Measurements from ENCODE around the gene CYP4V2.

- TF ChIP-seq, protein P1, sequence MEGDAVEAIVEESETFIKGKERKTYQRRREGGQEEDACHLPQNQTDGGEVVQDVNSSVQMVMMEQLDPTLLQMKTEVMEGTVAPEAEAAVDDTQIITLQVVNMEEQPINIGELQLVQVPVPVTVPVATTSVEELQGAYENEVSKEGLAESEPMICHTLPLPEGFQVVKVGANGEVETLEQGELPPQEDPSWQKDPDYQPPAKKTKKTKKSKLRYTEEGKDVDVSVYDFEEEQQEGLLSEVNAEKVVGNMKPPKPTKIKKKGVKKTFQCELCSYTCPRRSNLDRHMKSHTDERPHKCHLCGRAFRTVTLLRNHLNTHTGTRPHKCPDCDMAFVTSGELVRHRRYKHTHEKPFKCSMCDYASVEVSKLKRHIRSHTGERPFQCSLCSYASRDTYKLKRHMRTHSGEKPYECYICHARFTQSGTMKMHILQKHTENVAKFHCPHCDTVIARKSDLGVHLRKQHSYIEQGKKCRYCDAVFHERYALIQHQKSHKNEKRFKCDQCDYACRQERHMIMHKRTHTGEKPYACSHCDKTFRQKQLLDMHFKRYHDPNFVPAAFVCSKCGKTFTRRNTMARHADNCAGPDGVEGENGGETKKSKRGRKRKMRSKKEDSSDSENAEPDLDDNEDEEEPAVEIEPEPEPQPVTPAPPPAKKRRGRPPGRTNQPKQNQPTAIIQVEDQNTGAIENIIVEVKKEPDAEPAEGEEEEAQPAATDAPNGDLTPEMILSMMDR (conservative IDR thresholded peaks at IDR 0.05): no peak
- no peak for TF ChIP-seq ZFX (IDR thresholded peaks at IDR 0.05)
Observed at GRCh38 chr4:186161138-186161537, 30.2 kb upstream of the CYP4V2 start.
